ENCODE measurements around the gene ARMCX5. TPM values are rescaled to one million over a fixed set of nuclear protein-coding genes. Genes with fewer than 3 reads are reported as not detected.

Gene ARMCX5
- total RNA-seq, 2 donors from 2014 or later, result 18.6 to 32.7 TPM

DNA sequence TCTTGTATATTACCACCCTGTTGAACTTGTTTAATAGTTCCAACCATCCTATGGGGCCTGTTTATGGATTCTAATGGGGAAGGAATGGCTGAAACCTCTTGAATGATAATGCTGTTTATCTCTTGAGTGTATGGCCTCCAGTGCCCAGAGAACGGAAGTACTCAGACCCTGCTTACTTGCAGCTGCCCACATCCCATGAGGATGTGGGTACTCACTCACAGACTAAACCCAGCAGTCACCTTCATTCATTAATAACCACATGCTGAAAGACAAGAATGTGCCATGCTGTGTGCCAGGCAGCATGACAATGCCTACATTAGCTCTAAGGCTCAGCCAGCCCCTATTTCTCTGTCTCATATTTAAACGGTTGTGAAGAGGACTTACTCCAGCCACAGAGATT, 5.9 kb upstream of the ARMCX5 start:
- Histone ChIP-seq H3K9me3 (no peaks in the 10 kb centered on the region), H3K4me3 (no peak overlapping the region), H3K27me3 (replicated peaks; ENCODE audit: insufficient read depth) (no peaks in the 10 kb centered on the region), H3K27ac (no peak overlapping the region), H3K36me3 (no peaks in the 10 kb centered on the region), H3K4me1 (replicated peaks) (no peaks in the 10 kb centered on the region)
- TF ChIP-seq POLR2AphosphoS5 (IDR thresholded peaks at IDR 0.05) (no peak), POLR2A (IDR thresholded peaks at IDR 0.05) (no peak)
- TF ChIP-seq, protein P1, sequence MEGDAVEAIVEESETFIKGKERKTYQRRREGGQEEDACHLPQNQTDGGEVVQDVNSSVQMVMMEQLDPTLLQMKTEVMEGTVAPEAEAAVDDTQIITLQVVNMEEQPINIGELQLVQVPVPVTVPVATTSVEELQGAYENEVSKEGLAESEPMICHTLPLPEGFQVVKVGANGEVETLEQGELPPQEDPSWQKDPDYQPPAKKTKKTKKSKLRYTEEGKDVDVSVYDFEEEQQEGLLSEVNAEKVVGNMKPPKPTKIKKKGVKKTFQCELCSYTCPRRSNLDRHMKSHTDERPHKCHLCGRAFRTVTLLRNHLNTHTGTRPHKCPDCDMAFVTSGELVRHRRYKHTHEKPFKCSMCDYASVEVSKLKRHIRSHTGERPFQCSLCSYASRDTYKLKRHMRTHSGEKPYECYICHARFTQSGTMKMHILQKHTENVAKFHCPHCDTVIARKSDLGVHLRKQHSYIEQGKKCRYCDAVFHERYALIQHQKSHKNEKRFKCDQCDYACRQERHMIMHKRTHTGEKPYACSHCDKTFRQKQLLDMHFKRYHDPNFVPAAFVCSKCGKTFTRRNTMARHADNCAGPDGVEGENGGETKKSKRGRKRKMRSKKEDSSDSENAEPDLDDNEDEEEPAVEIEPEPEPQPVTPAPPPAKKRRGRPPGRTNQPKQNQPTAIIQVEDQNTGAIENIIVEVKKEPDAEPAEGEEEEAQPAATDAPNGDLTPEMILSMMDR (IDR thresholded peaks at IDR 0.05), result no peak
- 91% methylated on average over 2 of the region's 2 CpGs for WGBS
- no peak for DNase-seq (ENCODE audit: low spot score)
- intact Hi-C loops (cut with DNase I), result no loop called here

DNA sequence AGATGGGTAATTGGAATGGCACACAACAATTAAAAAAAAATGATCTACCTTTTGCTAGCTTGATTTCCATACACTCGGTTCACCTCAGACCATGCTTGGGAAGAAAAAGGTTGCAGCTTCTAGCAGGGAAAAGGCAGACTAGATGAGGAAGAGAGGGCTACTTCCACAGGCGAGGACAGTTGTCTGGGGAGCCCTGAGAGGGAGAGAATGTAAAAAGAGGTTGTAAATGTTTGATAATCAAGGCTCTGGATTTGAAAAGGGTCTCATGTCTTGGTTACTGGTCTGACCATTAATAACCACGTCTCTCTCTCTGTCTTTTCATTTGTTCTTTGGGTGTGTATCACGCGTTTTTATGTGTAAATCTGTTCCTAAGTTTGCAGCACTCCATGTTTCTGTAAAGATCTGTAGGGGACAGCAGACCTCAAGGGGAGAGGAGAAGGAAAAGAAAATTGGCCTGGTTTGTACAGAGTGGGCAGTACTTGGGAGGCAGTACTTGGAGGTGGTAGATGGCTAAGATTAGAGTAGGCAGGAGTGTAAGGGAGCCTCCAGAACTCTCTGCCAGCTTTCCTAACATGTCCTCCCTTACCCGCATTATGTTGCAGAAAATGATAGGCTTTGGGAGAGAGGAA, 750 bp downstream of the ARMCX5 start:
- Histone ChIP-seq H3K4me3 (peak overlapping the region; percentile 40 to 41), H3K27me3 (replicated peaks; ENCODE audit: insufficient read depth) (no peaks in the 10 kb centered on the region), H3K36me3 (no peaks in the 10 kb centered on the region), H3K27ac (peak overlapping the region; percentile 76 to 80), H3K4me1 (replicated peaks) (no peaks in the 10 kb centered on the region), H3K9me3 (no peaks in the 10 kb centered on the region)
- TF ChIP-seq, protein P1 (IDR thresholded peaks at IDR 0.05), result no peak
- TF ChIP-seq POLR2A (IDR thresholded peaks at IDR 0.05), result no peak
- TF ChIP-seq POLR2AphosphoS5 (IDR thresholded peaks at IDR 0.05), result no peak
- DNase-seq (ENCODE audit: low spot score), result no peak
- intact Hi-C loops (cut with DNase I), result loop anchor here (2.0 kb wide), 1 partner anchor 51 kb away; the partner anchor contains the start of gene GPRASP1
- 1% methylated on average over 6 of the region's 6 CpGs for WGBS

DNA sequence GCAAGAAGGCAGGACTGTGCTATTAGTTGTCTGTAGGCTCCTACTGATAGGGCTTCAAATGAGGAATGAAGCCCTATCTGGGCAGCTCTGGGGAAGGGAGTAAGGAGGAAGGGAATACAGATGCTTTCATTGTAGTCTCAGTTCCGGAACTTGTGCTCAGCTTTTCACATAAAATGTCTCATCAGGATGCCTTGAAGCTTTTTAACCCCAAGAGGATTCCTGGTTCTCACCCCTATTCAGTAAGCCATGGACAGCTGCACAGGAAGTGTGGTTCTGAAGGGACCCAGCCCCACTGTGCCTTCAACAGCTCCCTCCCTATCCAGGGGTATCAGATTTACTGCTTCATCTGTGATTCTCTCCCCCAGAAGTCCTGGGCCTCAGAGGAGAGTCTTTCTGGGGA, 5.0 kb downstream of the ARMCX5 start:
- intact Hi-C loops (cut with DNase I), result no loop called here
- Histone ChIP-seq H3K27ac (no peak overlapping the region), H3K4me3 (no peak overlapping the region), H3K27me3 (replicated peaks; ENCODE audit: insufficient read depth) (no peaks in the 10 kb centered on the region), H3K36me3 (no peaks in the 10 kb centered on the region), H3K9me3 (no peaks in the 10 kb centered on the region), H3K4me1 (replicated peaks) (no peaks in the 10 kb centered on the region)
- DNase-seq (ENCODE audit: low spot score), result no peak
- WGBS, result 31% methylated on average over 1 of the region's 1 CpG
- TF ChIP-seq POLR2A (IDR thresholded peaks at IDR 0.05) (no peak), POLR2AphosphoS5 (IDR thresholded peaks at IDR 0.05) (no peak)
- TF ChIP-seq, protein P1 (IDR thresholded peaks at IDR 0.05), result no peak

DNA sequence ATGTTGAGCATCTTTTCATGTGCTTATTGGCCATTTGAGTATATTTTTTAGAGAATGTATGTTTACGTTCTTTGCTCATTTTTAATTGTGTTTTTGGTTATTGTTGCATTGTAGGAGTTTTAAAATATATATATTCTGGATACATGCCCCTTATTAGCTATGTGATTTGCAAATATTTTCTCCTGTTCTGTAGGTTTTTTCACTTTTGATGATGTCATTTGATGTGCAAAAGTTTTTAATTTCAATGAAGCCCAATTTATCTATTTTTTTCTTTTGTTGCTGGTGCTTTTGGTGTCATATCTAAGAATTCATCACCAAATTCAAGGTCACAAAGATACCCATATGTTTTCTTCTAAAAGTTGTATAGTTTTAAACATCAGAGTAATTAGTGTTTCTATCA, 6.8 kb downstream of the ARMCX5 start:
- no peak overlapping the region for H3K4me3 ChIP-seq
- intact Hi-C loops (cut with DNase I), result no loop called here
- no peaks in the 10 kb centered on the region for H3K36me3 ChIP-seq
- WGBS, result 100% methylated on average over 1 of the region's 1 CpG
- H3K27me3 ChIP-seq (replicated peaks; ENCODE audit: insufficient read depth), result no peaks in the 10 kb centered on the region
- H3K9me3 ChIP-seq, result no peaks in the 10 kb centered on the region
- TF ChIP-seq POLR2AphosphoS5 (IDR thresholded peaks at IDR 0.05) (no peak), POLR2A (IDR thresholded peaks at IDR 0.05) (no peak)
- TF ChIP-seq, protein P1 (IDR thresholded peaks at IDR 0.05), result no peak
- no peak for DNase-seq (ENCODE audit: low spot score)
- no peaks in the 10 kb centered on the region for H3K4me1 ChIP-seq (replicated peaks)
- no peak overlapping the region for H3K27ac ChIP-seq

DNA sequence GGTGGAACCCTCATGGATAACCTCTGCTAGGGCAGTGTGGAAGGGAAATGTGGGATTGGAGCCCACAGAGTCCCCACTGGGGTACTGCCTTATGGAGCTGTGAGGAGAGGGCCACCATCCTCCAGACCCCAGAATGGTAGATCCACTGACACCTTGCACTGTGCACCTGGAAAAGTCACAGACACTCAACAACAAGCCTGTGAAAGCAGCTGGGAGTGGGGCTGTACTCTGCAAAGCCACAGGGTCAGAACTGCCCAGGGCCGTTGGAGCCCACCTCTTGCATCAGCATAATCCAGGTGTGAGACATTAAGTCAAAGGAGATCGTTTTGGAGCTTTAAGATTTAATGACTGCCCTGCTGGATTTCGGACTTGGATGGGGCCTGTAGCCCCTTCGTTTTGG, 11.6 kb downstream of the ARMCX5 start:
- no peaks in the 10 kb centered on the region for H3K36me3 ChIP-seq
- H3K9me3 ChIP-seq, result no peaks in the 10 kb centered on the region
- WGBS, result 90% methylated on average over 3 of the region's 4 CpGs
- intact Hi-C loops (cut with DNase I), result no loop called here
- no peaks in the 10 kb centered on the region for H3K27me3 ChIP-seq (replicated peaks; ENCODE audit: insufficient read depth)
- no peaks in the 10 kb centered on the region for H3K4me1 ChIP-seq (replicated peaks)
- DNase-seq (ENCODE audit: low spot score), result no peak
- TF ChIP-seq POLR2AphosphoS5 (IDR thresholded peaks at IDR 0.05) (no peak), POLR2A (IDR thresholded peaks at IDR 0.05) (no peak)
- TF ChIP-seq, protein P1 (IDR thresholded peaks at IDR 0.05), result no peak
- H3K4me3 ChIP-seq, result no peak overlapping the region
- no peak overlapping the region for H3K27ac ChIP-seq

Data from prostate gland (tissue), 2 donors.